Activated naive CD4-positive, alpha-beta T cell treated with anti-CD3 and anti-CD28 coated beads, Interleukin-2, amount 50 U/mL, for 16 hours (primary cell): Measurements from ENCODE around the gene CADM2.

Experiments used
- DNase-seq: peaks from one replicate; pipeline ENCODE4 v3.0.0-alpha.2; 2020

CADM2 gene

DNA sequence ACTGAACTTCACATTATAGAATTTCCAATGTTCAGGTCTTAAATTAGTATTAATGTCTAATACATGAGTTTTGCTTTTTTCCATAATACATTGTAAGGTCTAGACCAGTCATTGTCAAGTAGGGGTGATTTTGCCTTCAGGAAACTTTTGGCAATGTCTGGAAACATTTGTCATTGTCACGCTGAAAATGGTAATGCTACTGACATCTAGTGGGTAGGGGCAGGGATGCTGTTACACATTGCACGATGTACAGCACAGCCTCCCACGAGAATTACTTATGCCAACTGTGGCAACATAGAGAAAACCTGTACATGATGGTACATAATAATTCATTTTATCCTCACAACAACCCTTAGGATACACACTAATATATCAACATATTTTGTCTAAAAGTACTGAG, 384.1 kb downstream of the CADM2 start:
- DNase-seq: no peak

DNA sequence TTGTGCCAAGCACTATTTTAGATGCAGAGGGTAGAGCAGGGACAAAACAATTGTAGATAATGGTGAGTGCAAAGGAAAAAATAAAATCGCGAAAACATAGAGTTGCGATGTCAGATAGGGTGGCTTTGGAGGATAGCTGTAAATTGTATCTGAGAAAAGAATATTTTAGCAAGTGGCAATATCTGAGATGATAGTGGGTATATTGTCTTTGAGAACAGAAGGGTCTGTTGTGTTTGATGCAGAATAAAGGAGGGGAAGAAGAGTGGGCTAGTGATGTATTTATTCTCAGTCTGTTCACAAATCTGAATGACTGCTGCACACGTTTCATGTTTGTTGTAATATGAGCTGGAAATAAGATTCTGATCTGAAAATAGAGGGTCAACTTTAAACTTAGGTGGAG, 396.8 kb downstream of the CADM2 start:
- no peak for DNase-seq

DNA sequence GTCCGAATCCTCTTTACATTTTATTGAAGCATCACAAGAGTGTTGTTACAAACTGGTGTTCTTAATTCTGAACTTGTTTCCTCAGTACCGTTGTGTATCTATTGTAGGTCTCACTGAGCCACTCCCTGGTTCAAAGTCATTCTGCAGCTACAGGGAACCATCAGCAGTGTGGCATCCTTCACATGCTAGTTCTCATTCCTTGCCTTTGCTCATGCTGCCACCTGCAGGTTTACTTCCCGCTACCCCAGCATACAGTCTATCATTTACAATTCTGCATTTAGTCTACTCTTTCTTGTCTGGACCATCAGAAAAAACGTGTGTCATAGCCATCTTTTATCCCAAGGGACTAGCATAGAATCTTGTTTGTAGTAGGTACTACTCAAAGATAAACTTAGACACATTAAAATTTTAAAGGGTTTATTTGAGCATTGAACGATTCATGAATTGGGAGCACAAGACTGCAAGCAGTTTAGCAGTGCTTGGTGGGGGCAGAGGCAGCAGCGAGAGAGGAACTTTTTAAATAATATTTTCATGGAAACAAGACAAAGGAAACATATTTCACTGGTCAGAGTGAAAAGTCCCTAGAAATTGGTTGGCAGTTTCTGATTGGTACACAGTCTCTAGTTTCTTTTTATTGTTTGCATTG, 402.1 kb downstream of the CADM2 start:
- no peak for DNase-seq

DNA sequence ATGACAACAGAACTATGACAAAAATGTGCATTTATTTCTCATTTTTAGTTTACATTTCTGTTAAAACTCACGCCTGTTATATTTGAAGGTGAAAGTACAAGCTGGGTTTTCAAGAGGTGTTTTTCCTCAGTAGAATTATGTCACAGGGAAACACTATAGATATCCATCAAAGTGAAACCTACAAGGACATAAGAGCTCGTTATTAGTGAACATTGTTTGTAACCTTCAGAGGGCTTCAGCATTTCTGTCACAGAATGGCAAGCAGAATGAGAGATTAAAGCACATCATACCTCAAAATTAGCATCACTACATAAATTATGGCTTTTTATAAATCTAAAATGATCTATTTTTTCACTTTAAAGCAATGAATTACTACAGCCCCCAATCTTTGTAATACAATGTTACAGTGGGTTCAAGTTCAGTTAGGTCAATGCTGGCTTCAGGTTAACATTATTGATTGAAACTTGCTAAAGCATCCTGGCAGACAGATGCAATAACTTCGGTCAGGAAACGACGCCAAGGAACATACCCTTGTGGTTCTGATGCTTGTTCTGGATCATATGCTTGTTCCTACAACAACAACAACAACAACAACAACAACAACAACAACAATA, 405.6 kb downstream of the CADM2 start:
- no peak for DNase-seq

DNA sequence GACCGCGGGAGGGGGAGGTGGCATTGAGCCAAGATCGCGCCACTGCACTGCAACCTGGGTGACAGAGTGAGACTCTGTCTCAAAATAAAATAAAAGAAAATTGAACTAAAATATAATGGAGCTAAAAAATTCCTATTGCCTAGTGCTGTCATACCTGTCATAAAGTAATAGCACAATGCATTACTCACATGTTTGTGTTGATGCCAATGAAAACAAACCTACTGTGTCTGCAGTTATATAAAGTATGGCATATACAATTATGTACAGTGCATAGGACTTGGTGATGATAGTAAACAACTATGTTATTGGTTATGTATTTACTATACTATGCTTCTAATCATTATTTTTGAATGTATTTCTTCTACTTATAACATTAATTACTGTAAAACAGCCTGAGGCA, 411.6 kb downstream of the CADM2 start:
- no peak for DNase-seq

DNA sequence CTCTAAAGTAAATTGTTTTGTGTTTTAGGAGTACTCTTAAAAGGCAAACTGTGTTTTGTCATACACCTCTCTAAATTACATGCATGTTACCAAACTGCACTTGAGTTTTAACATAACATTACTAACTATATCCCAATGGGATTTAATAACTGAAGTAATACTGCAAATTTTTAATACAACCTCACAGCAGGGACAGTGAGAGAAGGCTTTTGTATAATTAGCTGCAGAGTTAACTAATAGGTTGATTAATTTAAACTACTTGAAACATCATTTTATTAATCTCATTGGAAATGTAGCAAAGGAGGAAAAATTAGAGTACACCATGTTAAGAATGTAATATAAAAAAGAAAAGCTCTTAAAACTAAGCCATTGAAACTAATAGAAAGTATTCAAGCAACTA, 417.3 kb downstream of the CADM2 start:
- DNase-seq: no peak

DNA sequence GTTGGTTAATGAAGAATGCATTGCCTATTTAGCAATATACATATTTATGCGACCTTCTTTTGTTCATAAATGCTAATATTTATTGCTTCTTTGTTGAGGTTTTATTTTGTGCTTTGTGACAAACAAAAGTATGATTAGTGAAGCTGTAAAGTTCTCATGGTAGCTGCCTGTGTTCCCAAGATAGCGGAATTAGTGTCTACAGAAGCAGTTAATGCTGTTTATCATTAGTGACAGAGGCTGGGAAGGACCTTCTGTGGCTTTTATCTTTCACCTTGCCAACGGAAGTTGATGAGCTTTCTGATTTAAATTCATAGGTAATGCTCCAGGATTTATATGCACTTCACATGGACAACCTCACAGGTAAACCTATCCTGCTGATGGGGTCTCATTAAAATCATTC, 418.3 kb downstream of the CADM2 start:
- no peak for DNase-seq

DNA sequence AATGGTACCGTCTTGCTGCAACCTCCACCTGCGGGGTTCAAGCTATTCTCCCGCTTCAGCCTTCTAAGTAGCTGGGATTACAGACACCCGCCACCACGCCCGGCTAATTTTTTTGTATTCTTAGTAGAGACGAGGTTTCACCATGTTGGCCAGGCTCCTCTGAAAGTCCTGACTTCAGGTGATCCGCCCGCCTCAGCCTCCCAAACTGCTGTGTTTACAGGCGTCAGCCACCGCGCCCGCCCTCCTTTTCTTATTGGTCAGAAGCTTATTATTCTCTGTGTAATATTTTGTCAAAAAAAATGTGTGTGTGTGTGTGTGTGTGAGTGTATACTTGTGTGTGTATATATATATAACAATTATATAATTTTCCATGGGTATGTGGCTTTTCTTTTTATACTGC, 425.6 kb downstream of the CADM2 start:
- no peak for DNase-seq

DNA sequence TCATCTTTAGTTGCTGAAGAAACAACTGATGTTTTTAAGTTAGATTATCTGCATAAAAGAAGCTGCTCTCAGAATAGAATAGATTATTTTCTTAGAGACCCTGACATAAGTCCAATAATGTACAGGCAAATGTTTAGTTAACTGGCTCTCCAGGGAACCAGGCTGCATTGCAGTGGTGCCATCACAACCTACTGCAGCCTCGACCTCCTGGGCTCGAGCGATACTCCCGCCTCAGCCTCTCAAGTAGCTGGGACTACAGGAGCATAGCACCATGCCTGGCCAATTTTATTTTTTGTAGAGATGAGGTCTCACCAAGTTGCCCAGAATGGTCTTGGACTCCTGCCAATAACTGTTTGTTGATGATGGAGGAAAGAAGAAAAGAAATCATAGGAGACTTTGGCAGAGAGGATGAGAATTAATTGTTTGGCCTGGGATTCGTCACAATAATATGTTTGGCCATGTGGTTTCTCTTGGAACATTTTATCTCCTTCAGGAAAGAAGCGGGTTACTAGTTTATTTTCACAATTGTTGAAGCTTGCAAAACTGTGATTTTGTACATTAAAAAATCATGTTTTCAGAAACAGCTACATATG, 429.2 kb downstream of the CADM2 start:
- DNase-seq: no peak

DNA sequence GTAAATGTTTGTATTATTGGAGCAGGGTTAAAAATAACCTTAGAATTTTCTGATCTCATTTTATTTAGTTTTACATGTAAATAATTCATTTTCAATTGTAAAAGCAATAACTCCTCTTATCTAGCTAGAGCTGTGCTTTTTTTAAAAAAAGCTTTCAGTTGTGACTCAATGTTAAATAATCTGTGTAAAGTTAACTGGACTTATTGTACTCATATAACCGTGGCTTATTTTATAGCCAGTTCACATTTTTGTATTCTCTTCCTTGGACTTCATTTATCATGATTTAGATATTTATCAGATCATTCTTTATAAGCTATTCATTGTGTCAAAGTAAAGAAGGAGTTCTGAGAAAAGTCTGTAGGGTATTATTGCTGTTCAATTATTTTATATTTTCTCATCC, 435.6 kb downstream of the CADM2 start:
- DNase-seq: no peak

DNA sequence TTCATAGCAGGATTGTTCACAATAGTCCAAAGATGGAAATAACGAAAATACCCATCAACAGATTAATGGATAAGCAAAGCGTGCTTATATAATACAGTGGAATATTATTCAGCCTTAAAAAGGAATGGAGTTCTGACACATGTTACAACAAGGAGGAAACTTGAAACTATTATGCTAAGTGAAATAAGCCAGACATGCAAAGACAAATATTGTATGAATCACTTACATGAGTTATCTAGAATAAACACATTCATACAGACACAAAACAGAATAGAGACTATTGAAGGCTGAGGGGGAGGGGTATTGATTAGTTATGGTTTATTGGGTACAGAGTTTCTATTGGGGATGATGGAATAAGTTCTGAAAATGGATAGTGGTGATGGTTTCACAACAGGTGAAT, 438.6 kb downstream of the CADM2 start:
- DNase-seq: no peak

DNA sequence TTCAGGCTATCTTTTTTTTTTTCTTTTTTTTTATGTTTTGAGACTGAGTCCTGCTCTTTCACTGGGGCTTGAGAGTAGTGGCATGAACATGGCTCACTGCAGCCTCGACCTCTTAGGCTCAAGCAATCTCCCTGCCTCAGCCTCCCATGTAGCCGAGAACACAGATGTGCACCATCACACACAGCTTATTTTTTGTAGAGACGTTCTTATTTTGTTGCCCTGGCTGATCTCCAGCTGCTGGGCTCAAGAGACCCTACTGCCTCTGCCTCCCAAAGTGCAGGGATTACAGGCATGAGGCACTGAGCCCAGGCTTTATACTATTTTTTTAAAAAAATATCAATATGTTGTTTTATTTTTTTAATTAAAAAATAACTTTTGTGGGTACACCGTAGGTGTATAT, 467.3 kb downstream of the CADM2 start:
- DNase-seq: no peak

DNA sequence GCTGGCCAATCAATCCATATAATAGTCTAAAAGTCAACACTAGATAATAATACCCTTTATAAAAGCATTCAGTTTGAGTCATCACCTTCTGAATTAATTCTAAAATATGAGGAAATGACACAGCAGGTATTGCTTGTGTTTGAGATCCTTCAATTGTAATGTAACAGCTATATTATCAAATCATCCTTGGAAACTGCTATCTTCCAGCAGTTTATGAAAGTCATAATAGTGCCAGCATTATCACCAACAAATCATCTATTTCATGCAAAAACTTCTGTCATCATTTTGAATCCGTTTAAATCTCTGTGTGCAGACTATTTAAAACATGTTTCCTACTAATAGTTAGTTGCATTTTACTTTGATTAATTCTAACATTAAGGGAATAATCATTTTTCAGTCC, 468.7 kb downstream of the CADM2 start:
- DNase-seq: no peak

DNA sequence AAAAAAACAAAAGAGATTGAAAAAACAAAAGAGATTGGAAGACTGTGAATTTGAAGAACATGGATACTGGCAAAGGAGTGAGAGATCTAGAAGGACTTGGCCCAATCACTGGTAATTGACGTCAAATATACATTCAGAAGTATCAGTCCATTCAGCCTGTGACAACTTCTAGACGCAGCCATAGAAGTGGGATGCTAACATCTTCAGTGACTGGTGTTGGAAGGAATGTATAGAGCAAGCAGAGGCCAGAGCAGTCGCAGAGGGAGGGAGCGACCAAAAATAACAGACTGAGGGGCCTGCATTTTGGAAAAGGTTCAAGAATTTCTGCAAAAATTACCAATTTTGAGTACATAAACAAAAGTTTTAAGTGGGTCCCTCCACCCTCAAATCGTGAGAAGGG, 473.3 kb downstream of the CADM2 start:
- DNase-seq: no peak

DNA sequence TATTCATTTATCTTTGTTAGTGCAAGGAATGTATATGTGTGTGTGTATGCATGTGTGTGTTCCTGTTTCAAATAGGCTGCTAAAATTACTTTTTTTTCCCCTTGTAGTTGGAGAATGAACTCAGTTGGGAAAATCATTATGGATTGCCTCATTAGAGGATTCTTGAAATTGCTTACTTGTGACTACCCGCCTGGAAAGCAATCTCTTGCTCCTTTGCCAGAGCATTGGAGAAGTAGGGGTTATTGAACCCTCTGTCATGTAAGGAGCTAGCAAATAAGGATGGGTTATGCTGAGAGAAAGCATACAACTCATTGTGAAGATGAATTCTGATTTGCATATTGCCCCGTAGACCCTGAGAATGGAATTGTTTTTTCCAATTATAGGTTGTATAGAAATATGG, 474.5 kb downstream of the CADM2 start:
- no peak for DNase-seq

DNA sequence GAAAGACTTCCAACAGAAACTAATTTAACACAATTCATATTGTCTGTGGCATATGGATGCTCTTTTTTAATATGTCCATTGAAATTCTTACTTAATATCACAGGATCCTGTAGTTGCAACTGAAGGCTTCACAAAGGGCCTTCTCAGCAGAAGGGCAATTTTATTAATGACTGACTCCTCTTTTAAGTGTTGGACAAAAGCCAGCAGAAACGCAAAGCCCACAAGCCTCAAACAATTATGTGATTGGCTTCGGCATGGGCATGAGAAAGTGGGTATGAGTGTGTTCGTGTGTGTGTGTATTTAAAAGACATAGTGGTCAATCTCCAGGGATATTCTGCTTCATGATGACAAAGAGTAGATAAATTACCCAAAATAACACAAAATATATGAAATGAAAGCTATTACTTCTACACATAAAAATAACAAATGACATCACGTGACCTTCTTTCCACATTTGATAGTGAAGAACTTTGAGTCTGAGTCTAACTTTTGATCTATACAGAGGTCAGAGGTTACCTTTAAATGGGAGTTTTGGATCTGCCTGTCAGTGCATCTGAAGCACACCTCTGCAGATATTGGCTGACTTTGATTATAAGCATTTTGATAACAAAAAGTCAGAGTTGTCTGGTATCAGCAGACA, 496.9 kb downstream of the CADM2 start:
- no peak for DNase-seq

DNA sequence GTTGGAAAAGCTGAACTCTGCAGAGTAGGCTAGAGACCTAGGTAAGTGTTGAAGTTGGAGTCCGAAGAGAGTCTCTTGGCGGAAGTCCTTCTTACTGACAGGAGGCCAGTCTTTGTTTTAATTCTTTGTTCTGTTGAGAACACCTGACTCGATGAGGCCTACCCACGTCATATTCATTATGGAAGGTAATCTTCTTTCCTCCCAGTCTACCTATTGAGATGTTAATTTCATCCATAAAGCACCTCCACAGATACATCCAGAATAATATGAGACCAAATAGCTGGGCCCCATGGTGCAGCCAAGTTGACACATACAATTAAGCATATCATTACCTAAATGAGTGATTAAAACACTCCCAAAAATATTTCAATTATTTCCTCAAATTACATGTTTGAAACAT, 515.5 kb downstream of the CADM2 start:
- DNase-seq: no peak

DNA sequence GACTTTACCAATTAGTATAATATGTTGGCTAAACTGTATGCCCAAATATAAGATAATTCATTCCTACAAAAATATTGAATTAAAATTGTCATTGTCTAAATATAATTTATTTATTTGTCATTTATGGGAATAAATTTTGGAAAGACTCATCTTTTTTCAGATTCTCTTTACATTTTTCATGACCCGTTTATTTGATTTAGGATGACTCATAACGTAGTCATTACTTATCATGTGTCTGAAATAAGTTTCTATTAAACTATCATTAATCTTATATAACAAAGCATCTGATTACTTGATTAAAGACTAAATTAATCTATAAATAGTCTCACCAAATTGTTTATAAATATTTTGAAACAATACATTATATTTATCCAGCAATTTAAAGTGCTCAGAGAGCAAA, 516.6 kb downstream of the CADM2 start:
- DNase-seq: no peak

DNA sequence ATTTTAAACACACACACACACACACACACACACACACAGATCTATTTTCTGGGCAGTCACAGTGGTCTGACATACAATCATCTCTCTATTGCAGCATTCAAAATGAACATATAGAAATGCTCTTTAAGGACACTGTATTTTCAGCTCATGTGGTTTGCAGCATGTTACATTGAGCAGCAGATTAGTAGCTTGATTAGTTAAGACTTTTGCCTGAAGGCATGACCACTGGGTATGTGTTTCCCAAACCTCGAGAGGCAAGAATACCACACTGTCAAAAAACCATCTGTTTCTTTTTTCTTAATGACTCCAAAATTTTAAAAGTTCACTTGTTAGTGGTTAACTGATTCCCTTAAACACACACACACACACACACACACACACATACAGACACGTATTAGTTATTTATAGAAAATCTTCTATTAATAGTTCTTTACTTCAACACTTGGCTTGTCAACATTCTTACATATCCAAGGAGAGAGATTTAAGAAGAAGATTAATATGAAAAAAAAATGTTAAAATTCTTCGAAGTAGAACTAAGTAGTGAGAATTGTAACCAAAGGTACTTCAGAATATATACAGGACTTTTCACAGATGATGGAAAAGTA, 518.2 kb downstream of the CADM2 start:
- no peak for DNase-seq

DNA sequence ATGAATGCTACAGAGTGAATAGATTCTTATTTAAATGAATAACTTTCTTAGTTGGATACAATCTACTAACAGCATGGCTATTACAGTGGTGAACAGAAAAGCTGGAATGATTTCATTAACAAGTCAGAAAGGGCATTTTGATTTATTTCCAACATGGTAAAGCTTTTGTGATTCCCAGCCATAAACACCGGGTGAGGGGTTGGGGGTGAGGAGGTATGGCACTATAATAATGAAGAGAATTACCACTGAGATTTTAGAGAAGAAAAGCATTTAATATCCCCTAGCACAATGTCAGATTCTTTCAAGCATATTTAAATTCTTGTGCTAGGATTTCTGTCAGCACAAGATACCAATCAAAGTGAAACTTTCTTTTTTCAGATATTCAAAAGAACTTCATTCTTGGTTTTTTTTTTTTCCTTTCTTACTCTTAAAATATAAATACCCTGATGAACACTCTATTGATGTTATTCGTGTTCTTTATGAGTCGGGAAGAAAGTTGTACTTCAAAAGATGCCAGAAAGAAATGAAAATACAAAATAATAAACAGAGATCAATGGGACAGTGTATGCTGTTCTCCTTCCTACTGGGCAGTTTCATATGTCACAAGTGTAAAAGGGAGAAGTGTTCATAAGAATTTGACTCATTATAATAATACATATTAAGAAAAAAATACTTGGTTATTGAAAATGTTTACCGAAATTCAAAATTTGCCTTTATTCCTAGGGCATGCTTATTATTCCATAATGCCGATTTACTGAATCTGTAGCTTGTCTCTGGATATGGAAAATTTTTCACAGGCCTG, 522.8 kb downstream of the CADM2 start:
- DNase-seq: no peak

DNA sequence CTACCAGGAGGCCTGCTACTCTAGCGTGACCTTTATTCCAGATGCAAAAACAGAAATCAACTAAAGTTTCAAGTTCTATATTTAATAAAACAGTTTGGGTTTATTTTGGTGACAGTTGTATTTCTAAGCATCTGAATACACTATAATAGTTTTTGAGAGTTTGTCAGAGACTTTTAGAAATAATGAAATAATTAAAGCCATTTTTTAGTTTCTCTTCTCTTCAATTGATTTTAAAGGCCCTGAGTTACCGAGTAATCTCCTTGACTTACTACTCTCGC, 523.4 kb downstream of the CADM2 start:
- no peak for DNase-seq

DNA sequence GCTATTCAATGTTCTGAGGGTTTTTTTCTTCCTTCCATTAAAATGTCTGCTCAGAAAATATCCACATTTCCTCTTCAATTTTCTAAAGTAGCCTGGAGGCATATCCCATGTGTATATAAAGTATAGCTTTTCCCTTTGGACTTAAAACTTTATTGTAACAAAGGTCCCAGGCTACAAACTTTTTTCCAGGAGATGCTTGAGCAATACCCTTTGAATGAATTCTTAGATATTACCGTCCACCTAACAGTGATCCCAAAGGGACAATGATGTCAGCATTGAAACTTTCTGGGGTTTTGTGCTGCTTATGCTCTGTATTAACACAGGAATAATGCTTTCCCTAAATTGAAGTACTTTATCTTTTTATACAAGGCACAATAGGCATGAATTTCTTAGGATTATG, 525.2 kb downstream of the CADM2 start:
- no peak for DNase-seq

DNA sequence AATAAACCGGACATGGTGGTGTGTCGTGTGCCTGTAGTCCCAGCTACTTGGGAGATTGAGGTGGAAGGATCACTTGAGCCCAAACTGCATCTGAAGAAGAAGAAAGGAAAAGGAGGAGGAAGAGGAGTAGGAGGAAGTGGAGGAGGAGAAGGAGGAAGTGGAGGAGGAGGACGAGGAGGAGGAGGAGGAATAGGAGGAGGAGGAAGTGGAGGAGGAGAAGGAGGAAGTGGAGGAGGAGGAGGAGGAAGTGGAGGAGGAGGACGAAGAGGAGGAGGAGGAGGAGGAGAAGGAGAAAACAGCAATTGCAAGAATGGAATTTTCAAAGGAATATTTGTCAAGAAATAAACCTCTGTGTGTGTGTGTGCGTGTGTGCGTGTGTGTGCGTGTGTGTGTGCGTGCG, 528.6 kb downstream of the CADM2 start:
- no peak for DNase-seq
